Stimulated activated naive CD4-positive, alpha-beta T cell (primary cell): ENCODE measurements around the gene CS.
"Not testable (repeated sequence)": the region's sequence is repeated elsewhere in the genome, so short reads cannot be mapped to it uniquely, and the experiment has no call there.

Source experiments
- DNase-seq, 6 experiments: peaks; one replicate each; lab custom pipeline; 2025; lab: John Stamatoyannopoulos, UW

Gene CS

DNA sequence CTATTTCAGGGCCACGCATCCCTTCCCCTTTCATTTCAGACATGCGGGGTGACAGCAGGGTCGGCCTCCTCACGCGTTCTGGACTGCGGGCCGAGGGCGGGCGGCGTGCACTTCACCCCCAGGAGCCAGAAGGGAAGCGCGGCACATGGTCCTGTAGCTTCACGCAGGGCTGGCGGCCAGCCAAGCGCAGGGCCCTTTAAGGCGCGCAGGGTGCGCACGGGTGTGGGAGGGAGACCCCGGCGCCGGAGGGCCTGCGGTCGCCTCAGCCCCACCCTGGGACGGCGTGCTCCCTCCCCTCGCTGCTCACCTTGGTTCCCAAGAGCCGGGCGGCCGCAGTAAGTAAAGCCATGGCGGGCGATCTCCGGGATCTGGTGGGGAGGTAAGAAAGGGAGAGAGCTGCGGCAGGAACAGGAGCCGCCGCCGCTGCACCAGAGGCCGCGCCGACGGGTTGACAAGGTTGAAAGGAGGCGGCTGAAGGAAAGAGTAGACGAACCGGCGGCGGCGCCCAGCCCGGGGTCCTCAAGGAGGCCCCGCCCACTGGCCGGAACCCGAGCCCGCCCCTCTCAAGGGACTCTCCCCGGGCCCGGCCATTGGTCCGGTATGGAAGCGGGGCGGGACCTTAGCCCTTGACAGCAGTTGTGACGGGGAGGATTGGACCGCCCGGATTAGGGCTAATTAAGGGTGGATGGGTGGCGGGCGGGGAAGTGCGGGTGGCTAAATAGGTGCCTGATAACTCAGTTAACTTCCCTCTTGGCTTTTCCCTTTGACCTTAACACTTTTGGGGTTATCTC lies at the start of gene CS:
TSS of gene CS (minus strand) at position 478 of the 791 bp plus-strand sequence. CDS start at position 349, 129 bp downstream.
- peak; percentile 91 to 99 (median 97) for DNase-seq

DNA sequence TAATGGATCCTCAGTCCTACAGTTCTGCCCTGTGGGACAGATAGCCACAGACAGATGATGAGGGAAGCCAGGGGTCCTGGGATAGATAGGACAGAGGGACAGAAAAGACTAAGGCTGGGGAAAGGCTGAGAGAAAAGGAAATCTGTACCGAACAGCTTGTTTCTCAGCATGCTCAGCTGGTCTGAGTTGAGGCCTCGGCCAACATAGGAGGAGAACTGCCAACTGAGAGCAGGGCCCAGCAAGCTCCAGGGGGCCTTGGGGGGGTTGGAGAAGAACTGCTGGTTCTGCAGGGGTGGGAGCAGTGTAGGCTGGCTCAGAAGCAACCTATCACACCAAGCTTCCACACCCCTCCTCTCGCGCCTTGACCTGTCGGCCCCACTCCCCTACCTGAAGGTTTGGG lies 48.6 kb upstream of the CS start:
- DNase-seq: no peak

GRCh38 chr12:56347255-56347654 lies 47.1 kb upstream of the CS start:
- not testable (repeated sequence) for DNase-seq

GRCh38 chr12:56346675-56347074 lies 46.5 kb upstream of the CS start:
- DNase-seq: no peak

DNA sequence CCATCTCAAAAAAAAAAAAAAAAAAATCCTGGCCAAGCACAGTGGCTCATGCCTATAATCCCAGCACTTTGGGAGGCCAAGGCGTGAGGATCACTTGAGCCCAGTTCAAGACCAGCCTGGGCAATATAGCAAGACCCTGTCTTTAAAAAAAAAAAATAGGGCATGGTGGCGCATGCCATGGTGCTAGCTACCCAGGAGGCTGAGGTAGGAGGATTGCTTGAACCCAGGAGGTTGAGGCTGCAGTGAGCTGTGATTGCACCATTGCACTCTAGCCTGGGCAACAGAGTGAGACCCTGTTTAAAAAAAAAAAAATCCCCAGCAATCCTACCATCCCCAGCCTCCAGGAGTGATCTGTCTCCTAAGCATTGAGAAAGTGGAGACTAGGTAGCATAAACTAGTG lies 42.2 kb upstream of the CS start:
- not testable (repeated sequence) for DNase-seq

DNA sequence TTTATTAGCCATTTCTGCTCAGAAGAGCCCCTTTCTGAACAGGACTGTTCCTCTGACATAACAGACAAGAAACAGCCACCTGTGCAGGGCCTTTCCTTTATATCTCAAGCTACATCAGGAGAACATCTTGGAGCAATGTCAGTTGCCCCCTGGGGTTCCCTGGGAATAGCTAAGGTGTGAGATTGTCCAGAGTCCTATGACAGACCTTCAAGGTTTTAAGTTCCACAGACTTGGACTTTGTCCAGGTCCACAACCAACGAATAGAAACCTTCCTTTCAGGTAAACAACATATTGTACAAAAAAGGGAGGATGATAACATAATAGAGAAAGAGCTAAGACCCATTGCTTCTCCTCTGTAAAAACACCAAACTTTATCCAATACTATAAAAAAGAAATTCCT lies 41.5 kb upstream of the CS start:
- no peak for DNase-seq

GRCh38 chr12:56339158-56339422 lies 39.0 kb upstream of the CS start:
- no peak for DNase-seq

GRCh38 chr12:56338308-56339157 lies 38.4 kb upstream of the CS start, which contains the start of gene IL23A:
IL23A (plus strand) TSS chr12:56338884; CDS start chr12:56339045, 161 bp downstream.
- DNase-seq: peak; percentile 72 to 86 (median 81)

DNA sequence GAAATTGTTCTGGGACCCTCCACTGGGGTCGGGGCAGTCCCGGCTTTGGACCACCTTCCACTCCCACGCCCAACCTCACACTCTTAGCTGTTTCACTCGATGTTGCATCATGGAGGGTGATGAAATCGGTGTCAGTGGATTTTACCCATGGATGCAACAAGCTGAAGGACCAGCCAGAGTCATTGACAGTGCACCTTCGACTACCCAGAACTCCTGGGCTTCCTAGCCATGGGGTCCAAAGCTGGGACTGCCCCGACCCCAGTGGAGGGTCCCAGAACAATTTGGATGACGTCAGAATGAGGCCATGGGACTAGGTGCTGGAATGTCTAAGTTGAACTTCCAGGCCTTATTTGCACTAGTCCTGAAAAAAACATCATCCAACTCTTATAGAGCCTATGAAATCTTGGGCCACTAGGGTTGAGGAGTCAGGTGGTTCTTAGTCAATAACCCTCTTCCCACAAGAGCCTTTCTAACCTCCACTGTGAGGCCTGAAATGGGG lies 37.7 kb upstream of the CS start:
- no peak for DNase-seq

GRCh38 chr12:56336361-56337167 lies 36.4 kb upstream of the CS start:
- no peak for DNase-seq

GRCh38 chr12:56335527-56335926 lies 35.4 kb upstream of the CS start:
- DNase-seq: not testable (repeated sequence)

DNA sequence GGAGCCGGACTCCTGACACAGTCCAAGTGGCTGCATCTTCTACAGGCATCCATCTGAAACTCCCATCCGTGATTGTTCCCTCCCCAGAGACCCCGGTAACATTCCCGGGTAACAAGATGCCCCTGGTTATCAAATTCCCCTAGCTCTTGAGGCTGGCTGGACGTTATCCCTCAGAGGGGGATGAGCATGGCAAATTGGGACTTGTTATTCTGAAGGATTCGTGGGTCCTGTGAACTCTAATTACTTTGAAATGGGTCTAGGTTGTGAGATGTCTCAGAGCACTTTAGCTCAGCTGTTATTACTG lies 34.3 kb upstream of the CS start:
- DNase-seq: peak in 1 of 6 experiments; percentile 29

GRCh38 chr12:56333679-56334489 lies 33.8 kb upstream of the CS start, which contains the start of gene PAN2:
PAN2 (minus strand) TSS chr12:56334000; CDS start chr12:56333094, 906 bp downstream.
- peak; percentile 87 to 92 (median 90) for DNase-seq

DNA sequence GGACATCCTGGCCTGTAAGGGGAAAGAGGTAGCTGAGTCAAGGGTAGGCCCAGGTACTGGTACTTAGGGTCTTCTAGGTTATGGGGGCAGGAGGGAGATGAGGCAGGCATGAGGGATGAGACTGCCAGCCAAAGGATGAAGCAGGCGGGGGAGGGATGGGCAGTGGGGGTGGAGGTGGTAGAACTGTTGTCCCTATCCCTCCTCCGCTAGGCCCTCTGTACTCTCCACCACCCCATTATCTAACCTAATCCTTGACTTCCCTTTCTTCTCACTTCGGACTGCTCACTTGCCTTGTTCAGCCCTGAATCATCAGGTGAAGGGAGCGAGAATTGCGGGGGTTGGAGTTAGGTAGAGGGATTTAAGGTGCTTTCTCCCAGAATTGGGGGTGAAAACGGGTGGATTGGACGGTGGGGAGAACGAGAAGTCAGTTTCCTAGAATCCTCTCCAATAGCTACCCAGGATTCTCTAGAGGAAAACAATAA lies 33.1 kb upstream of the CS start:
- no peak for DNase-seq

DNA sequence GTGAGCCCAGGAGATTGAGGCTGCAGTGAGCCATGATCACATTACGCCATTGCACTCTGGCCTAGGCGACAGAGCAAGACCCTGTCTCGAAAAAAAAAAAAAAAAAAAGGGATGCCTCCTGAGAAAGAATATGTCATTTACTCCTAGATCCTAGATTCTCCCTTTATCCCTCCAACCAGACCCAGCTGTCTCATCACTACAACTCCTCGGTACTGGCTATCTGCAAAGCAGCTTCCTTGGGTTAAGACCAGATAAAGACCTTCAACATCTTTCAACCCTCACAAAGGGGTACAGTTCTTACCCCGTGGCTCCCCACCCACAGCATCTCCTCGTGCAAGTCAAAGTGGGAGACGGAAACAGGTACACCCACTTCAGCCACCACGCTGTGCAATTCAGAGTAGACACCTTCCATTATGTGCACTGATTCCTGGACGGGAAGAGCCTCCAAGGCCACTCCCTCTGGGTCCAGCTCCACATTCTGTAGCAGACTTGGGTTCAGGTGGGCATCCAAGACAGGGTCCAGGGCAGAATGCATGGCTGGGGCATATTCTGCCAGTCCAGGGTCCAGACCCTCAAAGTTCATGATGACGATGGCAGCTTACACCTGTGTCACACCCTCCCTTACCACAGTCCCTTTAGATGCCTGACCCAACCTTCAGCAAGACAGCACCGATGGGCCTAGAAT lies 32.5 kb upstream of the CS start:
- DNase-seq: no peak

GRCh38 chr12:56330936-56331490 lies 30.9 kb upstream of the CS start:
- DNase-seq: no peak

DNA sequence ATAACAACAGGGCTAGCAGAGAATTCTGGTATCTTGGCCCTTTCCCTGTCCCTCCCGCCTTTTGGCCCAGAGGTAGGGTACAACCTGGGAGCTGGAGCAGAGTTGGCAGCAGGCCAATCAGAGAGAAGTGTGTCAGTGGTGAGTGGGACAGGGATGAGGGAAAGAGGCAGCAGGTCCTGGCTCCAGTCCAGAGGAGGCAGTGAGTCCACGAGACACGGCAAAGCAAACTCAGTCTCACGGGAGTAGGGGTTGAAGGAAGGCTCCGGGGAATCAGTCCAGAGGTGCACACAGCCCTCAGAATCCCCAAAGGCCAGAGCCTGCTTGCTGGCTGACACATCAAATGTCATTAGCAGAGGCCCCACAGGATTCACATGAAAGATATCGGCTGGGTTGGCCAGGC lies 26.4 kb upstream of the CS start:
- DNase-seq: no peak

GRCh38 chr12:56326126-56326525 lies 26.0 kb upstream of the CS start:
- no peak for DNase-seq

DNA sequence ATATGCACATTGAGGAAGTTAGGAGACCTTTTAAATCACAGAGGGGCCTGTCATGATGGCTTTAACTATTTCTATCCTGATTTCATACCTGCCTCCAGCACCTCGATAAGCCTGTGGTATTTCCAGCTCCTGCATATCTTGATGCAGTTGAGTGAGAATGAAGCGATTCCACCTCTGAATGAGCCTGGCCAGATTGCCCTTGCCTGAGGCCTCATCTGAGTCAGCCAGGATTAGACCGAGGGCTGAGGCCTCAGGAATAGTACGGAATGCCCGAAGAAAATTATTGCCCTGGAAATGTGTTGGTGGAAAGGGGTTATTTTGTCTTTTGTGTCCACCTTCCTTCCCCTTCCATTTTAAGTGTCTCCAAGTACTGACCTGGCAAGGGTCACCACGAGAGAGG lies 24.1 kb upstream of the CS start:
- DNase-seq: no peak

GRCh38 chr12:56321610-56322009 lies 21.5 kb upstream of the CS start:
- not testable (repeated sequence) for DNase-seq
